GM12865 (cell line): ENCODE measurements around the gene GNB5.
"Not testable (repeated sequence)": the region's sequence is repeated elsewhere in the genome, so short reads cannot be mapped to it uniquely, and the experiment has no call there.

Source experiments
- DNase-seq: peaks from one replicate; pipeline ENCODE4 v3.0.0; 2010; ENCODE audit warnings: low read depth
- H3K4me3 ChIP-seq: 2 replicates; pipeline ENCODE4 v1.5.1; 2011; ENCODE audit warnings: mild to moderate bottlenecking, low read depth, low read length, control low read depth
- TF ChIP-seq, protein P1 (sequence below): IDR thresholded peaks from 2 replicates; pipeline ENCODE4 v1.5.1; 2011; ENCODE audit warnings: low read length, control low read depth, low read depth, inconsistent platforms; ENCODE audit not compliant: insufficient read depth; ENCODE audit errors: missing control alignments

Gene GNB5

DNA sequence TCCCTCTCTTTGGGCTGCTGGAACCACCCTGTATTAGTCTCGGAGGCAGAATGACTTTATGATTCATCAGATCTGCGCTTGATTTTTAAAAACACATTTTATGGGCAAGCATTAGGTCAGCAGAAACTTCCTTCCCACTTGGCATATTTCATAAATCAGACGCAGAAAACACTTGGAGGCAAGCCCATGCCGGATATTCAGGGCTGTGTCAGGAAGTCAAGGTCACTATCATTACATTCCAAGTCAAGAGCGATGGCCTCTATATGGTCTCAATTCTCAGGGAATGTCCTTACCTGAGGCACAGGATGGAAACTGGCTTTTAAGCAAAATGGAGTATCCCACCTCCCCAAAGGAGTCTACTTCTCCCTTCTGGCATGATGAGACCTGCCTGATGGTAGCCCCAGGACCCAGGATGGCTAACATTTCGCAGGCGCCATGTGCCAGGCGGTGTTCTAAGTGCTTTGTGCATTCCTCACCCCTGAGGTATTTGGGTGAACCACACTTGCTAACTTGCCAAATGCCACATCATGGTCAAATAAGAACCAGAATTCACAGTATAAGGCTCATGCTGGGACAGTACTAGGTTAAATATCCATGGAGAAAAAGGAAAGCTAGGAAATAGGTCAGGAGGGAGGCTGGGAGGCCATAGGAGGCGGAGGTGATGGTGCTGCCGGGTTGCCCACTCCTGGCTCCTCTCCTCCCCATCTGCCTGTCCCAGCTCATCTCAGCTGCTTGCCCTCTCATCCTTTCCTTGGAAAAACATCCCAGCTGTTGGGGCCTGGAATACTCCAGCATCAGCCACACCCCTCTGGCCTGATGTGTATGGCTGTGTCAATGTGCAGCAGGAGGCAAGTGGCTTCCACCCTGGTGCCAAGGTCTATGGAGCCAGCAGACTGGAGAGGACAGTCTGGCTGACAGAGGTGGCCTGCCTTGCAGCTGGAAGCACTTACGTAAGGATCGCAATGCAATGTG lies 97.4 kb downstream of the GNB5 start:
- no peak overlapping the region for H3K4me3 ChIP-seq
- TF ChIP-seq, protein P1, sequence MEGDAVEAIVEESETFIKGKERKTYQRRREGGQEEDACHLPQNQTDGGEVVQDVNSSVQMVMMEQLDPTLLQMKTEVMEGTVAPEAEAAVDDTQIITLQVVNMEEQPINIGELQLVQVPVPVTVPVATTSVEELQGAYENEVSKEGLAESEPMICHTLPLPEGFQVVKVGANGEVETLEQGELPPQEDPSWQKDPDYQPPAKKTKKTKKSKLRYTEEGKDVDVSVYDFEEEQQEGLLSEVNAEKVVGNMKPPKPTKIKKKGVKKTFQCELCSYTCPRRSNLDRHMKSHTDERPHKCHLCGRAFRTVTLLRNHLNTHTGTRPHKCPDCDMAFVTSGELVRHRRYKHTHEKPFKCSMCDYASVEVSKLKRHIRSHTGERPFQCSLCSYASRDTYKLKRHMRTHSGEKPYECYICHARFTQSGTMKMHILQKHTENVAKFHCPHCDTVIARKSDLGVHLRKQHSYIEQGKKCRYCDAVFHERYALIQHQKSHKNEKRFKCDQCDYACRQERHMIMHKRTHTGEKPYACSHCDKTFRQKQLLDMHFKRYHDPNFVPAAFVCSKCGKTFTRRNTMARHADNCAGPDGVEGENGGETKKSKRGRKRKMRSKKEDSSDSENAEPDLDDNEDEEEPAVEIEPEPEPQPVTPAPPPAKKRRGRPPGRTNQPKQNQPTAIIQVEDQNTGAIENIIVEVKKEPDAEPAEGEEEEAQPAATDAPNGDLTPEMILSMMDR = no peak
- DNase-seq = no peak

DNA sequence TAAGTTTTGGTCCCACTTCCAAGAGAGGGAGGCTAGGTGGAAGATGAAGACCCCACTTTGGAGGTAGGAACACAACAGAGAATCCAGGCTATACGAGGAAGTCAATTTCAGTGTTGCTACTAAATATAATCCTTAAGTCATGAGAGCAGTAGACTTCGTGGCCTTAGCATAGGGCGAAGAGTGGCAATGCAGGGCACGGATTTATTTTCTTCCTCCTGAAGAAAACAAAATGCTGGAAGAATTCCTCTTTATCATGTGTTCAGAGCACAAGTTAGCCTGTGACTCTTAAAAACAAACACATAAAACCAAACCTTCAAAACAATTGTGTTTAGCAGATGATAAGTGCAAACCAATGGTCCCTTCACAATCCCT lies 98.0 kb downstream of the GNB5 start:
- TF ChIP-seq, protein P1 = no peak
- no peak overlapping the region for H3K4me3 ChIP-seq
- no peak for DNase-seq

DNA sequence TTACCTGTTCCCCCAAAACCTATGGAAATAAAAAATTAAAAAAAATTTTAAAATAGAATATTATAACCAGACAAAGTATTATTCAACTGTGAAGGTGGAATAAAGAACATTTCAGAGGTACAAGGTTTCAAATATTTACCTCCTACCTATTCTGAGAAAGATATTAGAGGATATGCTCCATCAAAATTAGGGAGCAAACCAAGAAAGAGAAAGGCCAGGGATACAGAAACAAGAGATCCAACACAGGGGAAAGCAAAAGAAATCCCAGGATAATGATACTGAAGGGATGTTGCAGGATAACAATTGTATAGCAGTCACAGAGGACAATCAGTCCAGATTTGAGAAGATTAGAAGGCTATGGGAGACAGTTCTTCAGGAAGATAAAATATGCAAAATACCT lies 101.0 kb downstream of the GNB5 start:
- no peak for DNase-seq
- TF ChIP-seq, protein P1 = no peak
- H3K4me3 ChIP-seq = no peak overlapping the region

DNA sequence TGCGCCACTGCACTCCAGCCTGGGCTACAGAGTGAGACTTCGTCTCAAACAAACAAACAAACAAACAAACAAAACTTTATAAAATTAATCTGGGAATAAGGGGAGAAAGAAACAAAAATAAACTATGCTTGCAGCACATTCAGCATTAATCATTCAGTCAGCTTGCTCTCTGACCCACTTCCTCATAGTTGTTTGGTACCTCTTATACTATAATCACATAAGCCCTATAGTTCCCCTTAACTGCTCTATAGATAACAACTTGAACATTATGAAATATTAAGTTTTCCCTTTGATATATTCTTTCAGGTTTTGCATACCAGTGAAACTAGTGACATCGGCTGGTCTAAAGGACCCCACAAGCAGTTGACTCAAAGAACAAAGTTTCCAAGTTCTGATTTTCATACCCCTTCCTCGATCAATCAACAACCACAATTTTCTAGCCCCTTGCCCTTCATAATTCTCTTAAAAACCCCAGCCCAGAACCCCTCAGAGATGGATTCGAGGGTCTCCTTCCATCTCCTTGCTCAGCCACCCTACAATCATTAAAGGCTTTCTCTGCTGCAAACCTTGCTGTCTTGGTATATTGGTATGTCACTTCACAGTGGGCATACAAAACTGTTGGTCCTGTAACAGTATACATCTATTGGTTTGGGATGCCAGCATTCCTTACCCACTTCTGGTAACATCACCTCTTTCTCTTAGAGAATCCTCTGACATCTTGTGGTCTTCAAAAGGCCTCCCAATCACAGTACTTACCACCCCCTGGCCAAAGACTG lies 105.0 kb downstream of the GNB5 start:
- TF ChIP-seq, protein P1 = no peak
- no peak for DNase-seq
- H3K4me3 ChIP-seq = no peak overlapping the region

DNA sequence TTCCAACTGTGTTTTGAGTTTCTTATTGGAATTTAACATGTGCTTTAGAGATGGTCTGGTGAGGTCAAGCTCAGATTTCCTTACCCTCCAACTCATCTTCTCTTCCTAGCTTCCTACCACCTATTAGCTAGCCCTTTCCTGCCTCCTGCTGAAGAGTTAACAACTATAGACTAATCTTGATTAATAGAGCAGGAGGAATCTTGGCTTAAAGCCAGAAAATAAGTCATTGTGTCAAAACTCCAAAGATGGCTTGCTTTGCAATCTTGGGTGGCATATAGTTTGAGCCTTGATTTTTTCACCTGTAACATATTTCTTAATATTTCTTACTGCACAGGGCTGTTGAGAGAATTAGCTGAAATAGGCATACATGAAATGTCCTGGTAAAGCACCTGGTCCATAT lies 105.9 kb downstream of the GNB5 start:
- no peak overlapping the region for H3K4me3 ChIP-seq
- DNase-seq = no peak

DNA sequence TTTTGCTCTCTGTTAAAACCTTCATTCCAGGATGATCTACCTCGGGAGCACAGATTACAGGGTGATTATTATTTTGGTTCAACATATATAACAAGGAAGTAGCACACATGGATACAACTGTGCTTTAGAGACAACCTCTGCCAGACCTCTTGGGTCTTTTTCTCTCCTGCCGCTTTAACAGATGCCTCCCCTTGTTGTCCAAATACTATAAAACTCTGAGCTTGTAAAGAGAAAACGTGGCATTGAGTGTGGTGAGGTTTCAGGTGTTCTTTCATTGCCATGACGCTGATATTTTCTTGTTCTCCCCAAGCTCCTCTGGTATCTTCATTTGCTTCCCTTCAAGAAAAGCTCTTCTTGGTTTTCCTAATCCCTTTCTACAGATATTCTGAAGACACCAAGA lies 107.6 kb downstream of the GNB5 start:
- no peak for DNase-seq
- TF ChIP-seq, protein P1 = no peak
- no peak overlapping the region for H3K4me3 ChIP-seq

More for the DNA sequence above, 105.9 kb downstream of the GNB5 start:
- TF ChIP-seq, protein P1 = no peak

DNA sequence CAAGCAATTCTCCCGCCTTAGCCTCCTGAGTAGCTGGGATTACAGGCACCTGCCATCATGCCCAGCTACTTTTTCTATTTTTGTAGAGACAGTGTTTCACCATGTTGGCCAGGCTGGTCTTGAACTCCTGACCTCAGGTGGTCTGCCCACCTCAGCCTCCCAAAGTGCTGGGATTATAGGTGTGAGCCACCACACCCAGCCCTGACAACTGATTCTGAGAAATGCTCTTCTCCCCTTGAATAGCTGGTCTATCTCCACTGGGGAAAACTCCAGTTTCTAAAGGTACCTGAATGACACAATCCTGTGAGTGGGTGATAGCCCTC lies 108.2 kb downstream of the GNB5 start:
- not testable (repeated sequence) for H3K4me3 ChIP-seq
- peak; percentile 29 for DNase-seq
